ENCODE data around the gene MFSD8. TPM values are rescaled to one million over a fixed set of nuclear protein-coding genes. Genes with fewer than 3 reads are reported as not detected.
"Not testable (repeated sequence)": the region's sequence is repeated elsewhere in the genome, so short reads cannot be mapped to it uniquely, and the experiment has no call there.

The MFSD8 gene
- polyA plus RNA-seq, 1 donor (not counting 4 experiments of a cell fraction or from before 2014, with no cell fraction given): 19.0 TPM

GRCh38 chr4:128006592-128006991 is 41.6 kb upstream of the MFSD8 start:
- DNase-seq (ENCODE audit: low read depth, low spot score): no peak
- Histone ChIP-seq H3K9me1 (ENCODE audit: control insufficient read depth, extremely low read depth, insufficient read depth, low read length) (no peaks in the 10 kb centered on the region), H3K27me3 (ENCODE audit: control insufficient read depth, extremely low read depth, insufficient read depth, low read length) (no peaks in the 10 kb centered on the region), H3K9me3 (ENCODE audit: control insufficient read depth, low read depth, low read length) (no peaks in the 10 kb centered on the region), H3K4me3 (ENCODE audit: control insufficient read depth in 2 of 3, extremely low read depth in 1 of 3, insufficient read depth in 2 of 3, low read depth in 1 of 3, low read length in 3 of 3) (no peak overlapping the region), H3K4me1 (ENCODE audit: control insufficient read depth, extremely low read depth, insufficient read depth, low read length) (no peaks in the 10 kb centered on the region), H4K20me1 (ENCODE audit: control insufficient read depth, extremely low read depth, insufficient read depth, low read length) (no peaks in the 10 kb centered on the region), H3K79me2 (ENCODE audit: control insufficient read depth, insufficient read depth, low read length) (no peaks in the 10 kb centered on the region), H2AFZ (ENCODE audit: control insufficient read depth, low read length) (no peak overlapping the region), H3K36me3 (ENCODE audit: control insufficient read depth in 2 of 2, extremely low read depth in 1 of 2, insufficient read depth in 2 of 2, low read length in 2 of 2) (no peaks in the 10 kb centered on the region), H3K27ac (ENCODE audit: control insufficient read depth, insufficient read depth, low read length) (no peak overlapping the region), H3K4me2 (ENCODE audit: control insufficient read depth, extremely low read depth, insufficient read depth, low read depth, low read length) (no peak overlapping the region), H3K9ac (ENCODE audit: control insufficient read depth, extremely low read depth, insufficient read depth, low read length) (no peak overlapping the region)
- FAIRE-seq: no peak
- TF ChIP-seq CTCF (optimal IDR thresholded peaks at IDR 0.05 in 1 of 3, IDR thresholded peaks at IDR 0.05 in 1 of 3, conservative IDR thresholded peaks at IDR 0.05 in 1 of 3; ENCODE audit: extremely low read depth in 1 of 3, insufficient read depth in 2 of 3, low read length in 3 of 3) (no peak), EZH2 (IDR thresholded peaks at IDR 0.05; ENCODE audit: low read length) (no peak)
- dilution Hi-C loops (cut with MboI; ENCODE audit: extremely low pct_ligation_motif_present, low sequenced_read_pairs): no loop called here

GRCh38 chr4:127997534-127998388 is 32.8 kb upstream of the MFSD8 start:
- no peak overlapping the region for H2AFZ ChIP-seq (ENCODE audit: control insufficient read depth, low read length)
- TF ChIP-seq EZH2 (IDR thresholded peaks at IDR 0.05; ENCODE audit: low read length) (no peak), CTCF (optimal IDR thresholded peaks at IDR 0.05 in 1 of 3, IDR thresholded peaks at IDR 0.05 in 1 of 3, conservative IDR thresholded peaks at IDR 0.05 in 1 of 3; ENCODE audit: extremely low read depth in 1 of 3, insufficient read depth in 2 of 3, low read length in 3 of 3) (no peak)
- no peak for FAIRE-seq
- DNase-seq (ENCODE audit: low read depth, low spot score): no peak
- H3K79me2 ChIP-seq (ENCODE audit: control insufficient read depth, insufficient read depth, low read length): no peaks in the 10 kb centered on the region
- no peak overlapping the region for H3K4me2 ChIP-seq (ENCODE audit: control insufficient read depth, extremely low read depth, insufficient read depth, low read depth, low read length)
- no peaks in the 10 kb centered on the region for H3K9me1 ChIP-seq (ENCODE audit: control insufficient read depth, extremely low read depth, insufficient read depth, low read length)
- no peaks in the 10 kb centered on the region for H4K20me1 ChIP-seq (ENCODE audit: control insufficient read depth, extremely low read depth, insufficient read depth, low read length)
- no peaks in the 10 kb centered on the region for H3K27me3 ChIP-seq (ENCODE audit: control insufficient read depth, extremely low read depth, insufficient read depth, low read length)
- dilution Hi-C loops (cut with MboI; ENCODE audit: extremely low pct_ligation_motif_present, low sequenced_read_pairs): no loop called here
- no peak overlapping the region for H3K9ac ChIP-seq (ENCODE audit: control insufficient read depth, extremely low read depth, insufficient read depth, low read length)
- no peaks in the 10 kb centered on the region for H3K36me3 ChIP-seq (ENCODE audit: control insufficient read depth in 2 of 2, extremely low read depth in 1 of 2, insufficient read depth in 2 of 2, low read length in 2 of 2)
- H3K27ac ChIP-seq (ENCODE audit: control insufficient read depth, insufficient read depth, low read length): no peak overlapping the region
- H3K4me1 ChIP-seq (ENCODE audit: control insufficient read depth, extremely low read depth, insufficient read depth, low read length): no peaks in the 10 kb centered on the region
- no peaks in the 10 kb centered on the region for H3K9me3 ChIP-seq (ENCODE audit: control insufficient read depth, low read depth, low read length)
- no peak overlapping the region for H3K4me3 ChIP-seq (ENCODE audit: control insufficient read depth in 2 of 3, extremely low read depth in 1 of 3, insufficient read depth in 2 of 3, low read depth in 1 of 3, low read length in 3 of 3)

DNA sequence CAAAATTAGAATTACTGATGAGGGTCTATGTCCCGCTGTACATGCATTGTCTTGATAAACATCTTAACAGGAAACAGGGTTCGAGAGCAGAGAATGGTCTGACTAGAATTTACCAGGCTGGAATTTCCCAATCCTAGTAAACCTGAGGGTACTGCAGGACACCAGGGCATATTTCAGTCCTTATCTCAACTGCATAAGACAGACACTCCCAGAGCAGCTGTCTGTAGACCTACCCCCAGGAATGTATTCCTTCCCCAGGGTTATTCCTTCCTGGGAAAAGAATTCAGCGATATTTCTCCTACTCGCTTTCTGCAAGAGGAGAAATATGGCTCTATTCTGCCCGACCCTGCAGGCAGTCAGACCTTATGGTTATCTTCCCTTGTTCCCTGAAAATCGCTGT is 31.5 kb upstream of the MFSD8 start:
- H3K36me3 ChIP-seq (ENCODE audit: control insufficient read depth in 2 of 2, extremely low read depth in 1 of 2, insufficient read depth in 2 of 2, low read length in 2 of 2); H3K79me2 ChIP-seq (ENCODE audit: control insufficient read depth, insufficient read depth, low read length); H3K9me3 ChIP-seq (ENCODE audit: control insufficient read depth, low read depth, low read length); H4K20me1 ChIP-seq (ENCODE audit: control insufficient read depth, extremely low read depth, insufficient read depth, low read length); H3K4me3 ChIP-seq (ENCODE audit: control insufficient read depth in 2 of 3, extremely low read depth in 1 of 3, insufficient read depth in 2 of 3, low read depth in 1 of 3, low read length in 3 of 3); H3K4me1 ChIP-seq (ENCODE audit: control insufficient read depth, extremely low read depth, insufficient read depth, low read length); dilution Hi-C loops (cut with MboI; ENCODE audit: extremely low pct_ligation_motif_present, low sequenced_read_pairs); H3K27me3 ChIP-seq (ENCODE audit: control insufficient read depth, extremely low read depth, insufficient read depth, low read length); H3K9me1 ChIP-seq (ENCODE audit: control insufficient read depth, extremely low read depth, insufficient read depth, low read length); FAIRE-seq; H3K27ac ChIP-seq (ENCODE audit: control insufficient read depth, insufficient read depth, low read length); H2AFZ ChIP-seq (ENCODE audit: control insufficient read depth, low read length); DNase-seq (ENCODE audit: low read depth, low spot score); H3K9ac ChIP-seq (ENCODE audit: control insufficient read depth, extremely low read depth, insufficient read depth, low read length); H3K4me2 ChIP-seq (ENCODE audit: control insufficient read depth, extremely low read depth, insufficient read depth, low read depth, low read length): not testable (repeated sequence)
